GM23248 (cell line): ENCODE results near the gene IGFBP3.

ENCODE experiments used
- EZH2 ChIP-seq: fragments of 200-600 bp; sonication (generic); IDR thresholded peaks from 2 replicates; pipeline ENCODE4 v1.6.1; 2018; ENCODE audit warnings: antibody characterized with exemption, mild to moderate bottlenecking; ENCODE audit not compliant: insufficient read depth, poor library complexity, severe bottlenecking
- EZH2phosphoT487 ChIP-seq: fragments of 200-600 bp; sonication (generic); IDR thresholded peaks from 2 replicates; pipeline ENCODE4 v1.6.1; 2018; ENCODE audit warnings: antibody characterized with exemption, moderate library complexity, mild to moderate bottlenecking, low read depth; ENCODE audit not compliant: insufficient read depth

- TF ChIP-seq EZH2 (no peak), EZH2phosphoT487 (no peak)
Measured at GRCh38 chr7:45924283-45924682, 3.2 kb upstream of the IGFBP3 start.
